IPS-15b (cell line): ENCODE results near the gene SIN3A.
"Not testable (repeated sequence)": the region's sequence is repeated elsewhere in the genome, so short reads cannot be mapped to it uniquely, and the experiment has no call there.

Source experiments
- H3K27me3 ChIP-seq: one replicate; pipeline ENCODE4 v1.6.1; 2013; ENCODE audit warnings: low read length; ENCODE audit not compliant: control insufficient read depth, insufficient read depth
- H3K36me3 ChIP-seq: one replicate; pipeline ENCODE4 v1.6.1; 2013; ENCODE audit warnings: low read length; ENCODE audit not compliant: control insufficient read depth, insufficient read depth
- H3K4me1 ChIP-seq: one replicate; pipeline ENCODE4 v1.6.1; 2013; ENCODE audit warnings: mild to moderate bottlenecking, low read length; ENCODE audit not compliant: control insufficient read depth, insufficient read depth
- H3K4me3 ChIP-seq: one replicate; pipeline ENCODE4 v1.5.1; 2013; ENCODE audit warnings: low read depth, low read length
- H3K9ac ChIP-seq: one replicate; pipeline ENCODE4 v1.6.1; 2013; ENCODE audit warnings: low read depth, mild to moderate bottlenecking, low read length
- H3K9me3 ChIP-seq: one replicate; pipeline ENCODE4 v1.6.1; 2013; ENCODE audit warnings: mild to moderate bottlenecking, low read length; ENCODE audit not compliant: control insufficient read depth, insufficient read depth

SIN3A gene

DNA sequence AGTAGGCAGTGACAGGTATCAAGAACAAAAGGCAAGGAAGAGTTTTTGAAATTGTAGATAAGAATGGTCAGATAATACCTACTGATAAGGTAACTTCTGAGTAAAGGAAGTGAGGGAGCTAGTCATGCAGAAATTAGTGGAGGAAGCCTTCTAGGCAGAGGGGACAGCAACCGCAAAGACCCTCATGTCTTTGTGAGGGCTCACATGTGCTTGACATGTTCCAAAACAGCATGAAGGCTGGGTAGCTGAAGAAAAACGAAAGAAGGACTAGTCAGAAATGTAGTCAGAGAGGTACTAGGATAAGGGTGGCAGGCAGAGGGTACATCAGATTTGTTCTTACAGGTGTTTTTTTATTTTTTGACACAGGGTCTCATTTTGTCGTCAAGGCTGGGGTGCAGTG is 5.3 kb downstream of the SIN3A start:
- H3K9me3 ChIP-seq, result no peaks in the 10 kb centered on the region
- H3K9ac ChIP-seq, result no peak overlapping the region
- H3K4me3 ChIP-seq, result no peak overlapping the region
- H3K27me3 ChIP-seq, result no peaks in the 10 kb centered on the region
- peaks cover 5% of the 10 kb centered on the region for H3K36me3 ChIP-seq
- no peaks in the 10 kb centered on the region for H3K4me1 ChIP-seq

- not testable (repeated sequence) for H3K9ac ChIP-seq, H3K4me1 ChIP-seq, H3K36me3 ChIP-seq, H3K9me3 ChIP-seq, H3K4me3 ChIP-seq, H3K27me3 ChIP-seq
Measured at GRCh38 chr15:75445324-75445723, 6.2 kb downstream of the SIN3A start.

DNA sequence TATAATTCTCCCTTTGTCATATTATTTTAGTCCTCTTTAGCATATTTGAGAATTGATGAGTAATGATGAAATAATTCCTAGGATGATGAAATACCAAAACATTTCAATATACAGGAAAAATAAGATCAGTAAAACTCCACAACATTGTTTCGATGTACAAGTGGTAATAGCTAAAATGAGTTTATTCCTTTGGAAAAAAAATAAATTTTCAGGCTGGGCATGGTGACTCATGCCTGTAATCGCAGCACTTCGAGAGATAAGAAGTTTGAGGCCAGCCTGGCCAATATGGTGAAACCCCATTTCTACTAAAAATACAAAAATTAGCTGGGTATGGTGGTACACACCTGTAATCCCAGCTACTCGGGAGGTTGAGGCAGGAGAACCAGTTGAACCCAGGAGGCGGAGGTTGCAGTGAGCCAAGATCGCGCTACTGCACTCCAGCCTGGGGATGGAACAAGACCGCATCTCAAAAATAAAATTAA is 7.5 kb downstream of the SIN3A start:
- H3K27me3 ChIP-seq, H3K9ac ChIP-seq, H3K36me3 ChIP-seq, H3K4me3 ChIP-seq, H3K9me3 ChIP-seq, H3K4me1 ChIP-seq: not testable (repeated sequence)

GRCh38 chr15:75437721-75438120 is 13.8 kb downstream of the SIN3A start:
- no peaks in the 10 kb centered on the region for H3K9me3 ChIP-seq
- H3K4me3 ChIP-seq, result no peak overlapping the region
- no peaks in the 10 kb centered on the region for H3K4me1 ChIP-seq
- H3K36me3 ChIP-seq, result peaks cover 4% of the 10 kb centered on the region
- H3K27me3 ChIP-seq, result no peaks in the 10 kb centered on the region
- H3K9ac ChIP-seq, result no peak overlapping the region

DNA sequence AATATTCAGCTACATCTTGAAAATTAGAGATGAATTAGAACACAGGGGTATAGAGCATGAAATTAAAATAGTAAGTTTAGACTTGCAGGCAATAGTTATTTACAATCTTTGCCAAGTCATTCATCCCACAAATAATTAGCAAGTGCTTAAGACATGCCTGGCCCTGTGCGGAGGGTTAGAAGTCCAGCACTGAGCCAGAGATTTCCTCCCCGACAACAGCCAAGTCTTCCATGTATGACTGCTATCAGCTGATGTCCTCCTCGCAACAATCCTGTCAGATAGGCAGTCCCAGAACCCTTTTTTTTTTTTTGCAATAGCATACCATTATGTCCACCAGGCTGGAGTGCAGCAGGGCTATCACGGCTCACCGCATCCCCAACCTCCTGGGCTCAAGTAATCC is 14.6 kb downstream of the SIN3A start:
- Histone ChIP-seq H3K9ac (no peak overlapping the region), H3K4me3 (no peak overlapping the region), H3K36me3 (peaks cover 4% of the 10 kb centered on the region)

DNA sequence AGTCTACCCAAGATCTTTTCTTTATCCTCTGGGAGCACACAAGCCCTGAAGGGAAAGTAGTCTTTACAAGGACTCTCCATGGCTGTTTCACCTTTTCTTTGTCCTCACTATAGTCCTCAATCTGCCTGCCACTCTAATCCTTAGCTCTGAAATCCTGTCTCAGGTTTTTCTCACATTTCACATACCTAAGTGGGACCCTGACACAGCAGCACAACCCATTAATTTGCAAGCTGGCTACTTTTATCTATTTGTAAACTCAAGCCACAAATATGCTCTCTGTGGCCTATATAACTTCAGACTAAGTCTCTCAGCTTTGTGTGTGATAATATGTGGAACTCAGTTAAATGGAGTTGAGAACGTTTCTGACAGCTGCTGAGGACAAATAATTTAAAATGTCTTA is 19.8 kb downstream of the SIN3A start:
- peaks cover 10% of the 10 kb centered on the region for H3K36me3 ChIP-seq
- H3K9me3 ChIP-seq, result no peaks in the 10 kb centered on the region
- H3K4me1 ChIP-seq, result no peaks in the 10 kb centered on the region
- no peaks in the 10 kb centered on the region for H3K27me3 ChIP-seq
- no peak overlapping the region for H3K4me3 ChIP-seq
- no peak overlapping the region for H3K9ac ChIP-seq

More for the DNA sequence above, 14.6 kb downstream of the SIN3A start:
- Histone ChIP-seq H3K9me3 (no peaks in the 10 kb centered on the region), H3K27me3 (no peaks in the 10 kb centered on the region), H3K4me1 (no peaks in the 10 kb centered on the region)

DNA sequence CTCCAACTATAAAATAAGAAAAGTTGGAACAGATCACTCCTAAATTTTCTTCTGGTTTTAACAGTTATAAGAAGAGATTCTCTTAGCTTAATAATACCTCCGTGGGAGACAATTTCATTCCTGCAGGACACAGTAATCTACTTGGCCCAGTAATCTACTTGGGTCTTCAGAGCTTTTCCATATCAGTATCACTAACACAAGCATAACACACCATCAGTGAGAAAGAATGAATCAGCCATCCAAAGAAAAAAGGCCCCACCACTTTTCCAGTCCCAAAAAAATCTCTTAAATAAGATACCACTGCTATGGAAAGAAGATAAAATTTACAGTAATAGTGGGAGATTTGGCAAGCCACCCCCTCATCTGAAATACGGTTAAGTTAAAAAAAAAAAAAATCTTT is 20.2 kb downstream of the SIN3A start:
- Histone ChIP-seq H3K9ac (no peak overlapping the region), H3K36me3 (peaks cover 10% of the 10 kb centered on the region)

GRCh38 chr15:75430259-75430658 is 21.2 kb downstream of the SIN3A start:
- H3K9ac ChIP-seq, result no peak overlapping the region
- no peak overlapping the region for H3K4me3 ChIP-seq
- no peaks in the 10 kb centered on the region for H3K27me3 ChIP-seq
- peaks cover 8% of the 10 kb centered on the region for H3K36me3 ChIP-seq
- no peaks in the 10 kb centered on the region for H3K9me3 ChIP-seq
- no peaks in the 10 kb centered on the region for H3K4me1 ChIP-seq

More for the DNA sequence above, 20.2 kb downstream of the SIN3A start:
- Histone ChIP-seq H3K27me3 (no peaks in the 10 kb centered on the region), H3K4me3 (no peak overlapping the region), H3K4me1 (no peaks in the 10 kb centered on the region), H3K9me3 (no peaks in the 10 kb centered on the region)

DNA sequence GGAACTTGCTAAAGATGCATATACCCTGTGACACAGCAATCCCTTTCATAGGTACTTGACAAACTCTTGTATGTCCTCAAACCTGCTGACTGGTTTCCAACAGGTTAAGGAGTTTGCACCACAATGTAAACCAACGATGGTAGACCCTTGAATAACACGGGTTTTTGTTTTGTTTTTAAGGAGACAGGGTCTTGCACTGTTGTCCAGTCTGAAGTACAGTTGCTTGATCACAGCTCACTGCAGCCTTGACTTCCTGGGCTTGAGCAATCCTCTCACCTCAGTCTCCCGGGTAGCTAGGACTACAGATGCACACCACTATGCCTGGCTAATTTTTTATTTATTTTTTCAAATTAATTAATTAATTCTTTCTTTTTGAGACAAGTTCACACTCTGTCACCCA is 23.3 kb downstream of the SIN3A start:
- H3K9ac ChIP-seq, result no peak overlapping the region
- no peaks in the 10 kb centered on the region for H3K9me3 ChIP-seq
- H3K4me3 ChIP-seq, result no peak overlapping the region
- H3K36me3 ChIP-seq, result peaks cover 8% of the 10 kb centered on the region
- H3K4me1 ChIP-seq, result no peaks in the 10 kb centered on the region
- H3K27me3 ChIP-seq, result no peaks in the 10 kb centered on the region

GRCh38 chr15:75425966-75426500 is 25.5 kb downstream of the SIN3A start:
- Histone ChIP-seq H3K9me3 (no peaks in the 10 kb centered on the region), H3K4me3 (no peak overlapping the region), H3K4me1 (no peaks in the 10 kb centered on the region), H3K9ac (no peak overlapping the region), H3K27me3 (no peaks in the 10 kb centered on the region), H3K36me3 (peaks cover 12% of the 10 kb centered on the region)

DNA sequence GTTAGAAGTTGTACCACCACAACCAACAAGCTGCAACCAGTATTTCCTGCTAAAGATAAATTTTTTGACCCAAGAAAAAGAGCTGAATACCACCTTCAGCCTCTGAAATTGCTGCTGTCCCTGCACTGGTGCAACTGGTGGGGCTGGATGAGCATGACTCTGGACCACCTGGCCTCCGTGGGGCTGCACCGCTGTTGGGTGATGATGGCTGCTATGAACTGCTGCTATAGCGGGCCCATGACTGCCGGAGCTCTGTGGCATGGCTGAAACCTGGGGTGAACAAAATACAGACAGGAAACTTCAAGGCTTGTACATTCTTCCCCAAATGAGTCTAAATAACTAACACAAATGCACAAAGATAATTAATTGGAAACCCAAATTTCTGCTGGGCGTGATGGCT is 28.9 kb downstream of the SIN3A start:
- H3K36me3 ChIP-seq, result peaks cover 5% of the 10 kb centered on the region
- no peaks in the 10 kb centered on the region for H3K27me3 ChIP-seq
- no peaks in the 10 kb centered on the region for H3K9me3 ChIP-seq
- no peak overlapping the region for H3K9ac ChIP-seq
- no peak overlapping the region for H3K4me3 ChIP-seq
- H3K4me1 ChIP-seq, result no peaks in the 10 kb centered on the region

GRCh38 chr15:75420698-75421097 is 30.8 kb downstream of the SIN3A start:
- H3K4me1 ChIP-seq, result no peaks in the 10 kb centered on the region
- no peak overlapping the region for H3K9ac ChIP-seq
- H3K36me3 ChIP-seq, result peaks cover 4% of the 10 kb centered on the region
- no peak overlapping the region for H3K4me3 ChIP-seq
- H3K27me3 ChIP-seq, result no peaks in the 10 kb centered on the region
- H3K9me3 ChIP-seq, result no peaks in the 10 kb centered on the region
